ENCODE measurements around the gene THRSP. TPM values are rescaled to one million over a fixed set of nuclear protein-coding genes. Genes with fewer than 3 reads are reported as not detected.
"Not testable (repeated sequence)": the region's sequence is repeated elsewhere in the genome, so short reads cannot be mapped to it uniquely, and the experiment has no call there.

Gene THRSP
- total RNA-seq, 1 donor from 2014 or later, result not detected

GRCh38 chr11:78085972-78086371 is 22.3 kb downstream of the THRSP start:
- DNase-seq (ENCODE audit: extremely low read depth, low read depth, low spot score), result no peak

- not testable (repeated sequence) for DNase-seq (ENCODE audit: extremely low read depth, low read depth, low spot score)
Measured at GRCh38 chr11:78086521-78087074, 22.9 kb downstream of the THRSP start.

- DNase-seq (ENCODE audit: extremely low read depth, low read depth, low spot score), result no peak
Measured at GRCh38 chr11:78094250-78094649, 30.6 kb downstream of the THRSP start.

GRCh38 chr11:78097666-78098385 is 34.2 kb downstream of the THRSP start:
- DNase-seq (ENCODE audit: extremely low read depth, low read depth, low spot score), result no peak

- no peak for DNase-seq (ENCODE audit: extremely low read depth, low read depth, low spot score)
Measured at GRCh38 chr11:78099666-78100065, 36.0 kb downstream of the THRSP start.

GRCh38 chr11:78100261-78100660 is 36.6 kb downstream of the THRSP start:
- no peak for DNase-seq (ENCODE audit: extremely low read depth, low read depth, low spot score)

GRCh38 chr11:78100676-78101472 is 37.2 kb downstream of the THRSP start:
- DNase-seq (ENCODE audit: extremely low read depth, low read depth, low spot score), result no peak

- no peak for DNase-seq (ENCODE audit: extremely low read depth, low read depth, low spot score)
Measured at GRCh38 chr11:78109081-78110015, 45.7 kb downstream of the THRSP start.

- no peak for DNase-seq (ENCODE audit: extremely low read depth, low read depth, low spot score)
Measured at GRCh38 chr11:78110351-78110750, 46.7 kb downstream of the THRSP start.

- no peak for DNase-seq (ENCODE audit: extremely low read depth, low read depth, low spot score)
Measured at GRCh38 chr11:78110830-78111229, 47.2 kb downstream of the THRSP start.

- DNase-seq (ENCODE audit: extremely low read depth, low read depth, low spot score), result no peak
Measured at GRCh38 chr11:78111298-78111697, 47.6 kb downstream of the THRSP start.

- DNase-seq (ENCODE audit: extremely low read depth, low read depth, low spot score), result no peak
Measured at GRCh38 chr11:78112582-78113275, 49.1 kb downstream of the THRSP start.

Other genes starting within 250 kb of the THRSP start
- 30.2 and 50.9 TPM in 2 replicates for gene RSF1, start 243.1 kb upstream of the THRSP start, total RNA-seq
- 36.1 and 53.2 TPM in 2 replicates for gene AAMDC, start 242.7 kb upstream of the THRSP start, total RNA-seq
- 22.3 and 23.7 TPM in 2 replicates for gene INTS4, start 69.2 kb upstream of the THRSP start, total RNA-seq
- gene KCTD14, start 40.6 kb upstream of the THRSP start, total RNA-seq, result 0.58 and 2.0 TPM in 2 replicates
- 82.0 and 122 TPM in 2 replicates for gene NDUFC2, start 16.0 kb downstream of the THRSP start, total RNA-seq
- gene ALG8, start 75.8 kb downstream of the THRSP start, total RNA-seq, result 20.1 and 25.8 TPM in 2 replicates
- gene KCTD21, start 124.8 kb downstream of the THRSP start, total RNA-seq, result 11.8 and 18.1 TPM in 2 replicates
- gene USP35, start 125.1 kb downstream of the THRSP start, total RNA-seq, result 9.0 and 12.5 TPM in 2 replicates

Data from glomerular endothelial cell (primary cell).